GM23338 (cell line): ENCODE measurements around the gene TAL2. TPM values are rescaled to one million over a fixed set of nuclear protein-coding genes. Genes with fewer than 3 reads are reported as not detected.

ENCODE experiments used
- ATAC-seq: fragments of 200-7000 bp; cut with Tn5 transposase; 3 replicates; pipeline ENCODE4 v1.9.1; 2020
- DNase-seq: peaks from one replicate; pipeline ENCODE4 v3.0.0-alpha.2; 2015; ENCODE audit warnings: low spot score
- H2AFZ ChIP-seq: fragments of 200-600 bp; sonication (generic); 2 replicates; pipeline ENCODE4 v1.8.0; 2016; ENCODE audit warnings: antibody characterized with exemption, mild to moderate bottlenecking, moderate library complexity
- H3F3A ChIP-seq: fragments of 200-600 bp; sonication (generic); replicated peaks from 2 replicates; pipeline ENCODE4 v1.8.0; 2017; ENCODE audit warnings: antibody characterized with exemption, mixed run types, low read depth
- H3K27ac ChIP-seq: fragments of 200-600 bp; sonication (generic); 2 replicates; pipeline ENCODE4 v1.6.1; 2016; ENCODE audit warnings: low read depth
- H3K27me3 ChIP-seq: fragments of 200-600 bp; sonication (generic); 2 replicates; pipeline ENCODE4 v1.8.0; 2016; ENCODE audit warnings: mild to moderate bottlenecking, mixed run types, moderate library complexity; ENCODE audit not compliant: insufficient read depth
- H3K36me3 ChIP-seq: fragments of 200-600 bp; sonication (generic); 2 replicates; pipeline ENCODE4 v1.8.0; 2016; ENCODE audit warnings: mild to moderate bottlenecking; ENCODE audit not compliant: insufficient read depth
- H3K4me1 ChIP-seq: fragments of 200-600 bp; sonication (generic); 2 replicates; pipeline ENCODE4 v1.8.0; 2016; ENCODE audit warnings: mild to moderate bottlenecking, moderate library complexity; ENCODE audit not compliant: insufficient read depth
- H3K4me2 ChIP-seq: fragments of 200-600 bp; sonication (generic); 2 replicates; pipeline ENCODE4 v1.7.1; 2017; ENCODE audit warnings: mixed run types
- H3K4me3 ChIP-seq: fragments of 200-600 bp; sonication (generic); 2 replicates; pipeline ENCODE4 v1.6.1; 2016; ENCODE audit warnings: mixed run types
- H3K79me2 ChIP-seq: fragments of 200-600 bp; sonication (generic); replicated peaks from 2 replicates; pipeline ENCODE4 v1.8.0; 2017; ENCODE audit warnings: mild to moderate bottlenecking; ENCODE audit not compliant: insufficient read depth
- H3K9me2 ChIP-seq: fragments of 200-600 bp; sonication (generic); 2 replicates; pipeline ENCODE4 v1.8.0; 2017; ENCODE audit not compliant: insufficient read depth
- H4K20me1 ChIP-seq: fragments of 200-600 bp; sonication (generic); replicated peaks from 2 replicates; pipeline ENCODE4 v1.8.0; 2017; ENCODE audit warnings: mild to moderate bottlenecking; ENCODE audit not compliant: insufficient read depth
- H3K27ac Mint-ChIP-seq: 2 replicates; pipeline ENCODE4 v1.8.0; 2020; ENCODE audit warnings: inconsistent platforms, mild to moderate bottlenecking, moderate library complexity, mixed read lengths
- H3K27me3 Mint-ChIP-seq: 3 replicates; pipeline ENCODE4 v1.8.0; 2022; ENCODE audit warnings: low read depth, mild to moderate bottlenecking, moderate library complexity, mixed read lengths, inconsistent platforms; ENCODE audit not compliant: insufficient read depth, poor library complexity
- H3K36me3 Mint-ChIP-seq: 3 replicates; pipeline ENCODE4 v1.8.0; 2021; ENCODE audit warnings: low read depth, mild to moderate bottlenecking, inconsistent platforms, moderate library complexity, mixed read lengths
- H3K4me1 Mint-ChIP-seq: 3 replicates; pipeline ENCODE4 v1.8.0; 2020; ENCODE audit warnings: mild to moderate bottlenecking, inconsistent platforms, mixed read lengths
- H3K4me3 Mint-ChIP-seq: 3 replicates; pipeline ENCODE4 v1.8.0; 2021; ENCODE audit warnings: moderate library complexity, mild to moderate bottlenecking, inconsistent platforms, mixed read lengths
- H3K9me3 Mint-ChIP-seq: 3 replicates; pipeline ENCODE4 v1.8.0; 2020; ENCODE audit warnings: moderate library complexity, mild to moderate bottlenecking, inconsistent platforms, mixed read lengths
- EZH2 ChIP-seq: fragments of 200-600 bp; sonication (generic); IDR thresholded peaks from one replicate; pipeline ENCODE4 v1.8.0; 2017; ENCODE audit warnings: antibody characterized with exemption, mild to moderate bottlenecking, low read depth; ENCODE audit not compliant: unreplicated experiment
- EZH2phosphoT487 ChIP-seq: fragments of 200-600 bp; sonication (generic); IDR thresholded peaks from one replicate; pipeline ENCODE4 v1.8.1; 2018; ENCODE audit warnings: antibody characterized with exemption; ENCODE audit not compliant: unreplicated experiment
- NANOG ChIP-seq: IDR thresholded peaks from 2 replicates; pipeline ENCODE4 v1.6.1; 2016; ENCODE audit warnings: antibody characterized with exemption, borderline replicate concordance
- ZNF114 ChIP-seq: fragments of 250-450 bp; sonication (Bioruptor Pico); IDR thresholded peaks from 2 replicates; pipeline ENCODE4 v1.5.0; 2020; ENCODE audit warnings: mild to moderate bottlenecking, moderate library complexity
- polyA plus RNA-seq: library from polyadenylated mRNA; unstranded; fragments of >200 nt; fragmentation: Nextera tagmentation; extraction: Ambion mirVana; gene quantifications from 2 replicates; pipeline ENCODE4 v1.2.1, GENCODE V29; 2016
- total RNA-seq: library from RNA; depleted of rRNA; stranded (reverse); fragments of >200 nt; shearing (Covaris generic); gene quantifications from 2 replicates; pipeline ENCODE4 v1.2.3, GENCODE V29; 2014
- TF ChIP-seq, protein P1 (sequence below): IDR thresholded peaks from 2 replicates; pipeline ENCODE4 v1.6.1; 2016; ENCODE audit warnings: antibody characterized with exemption
- TF ChIP-seq, protein P2 (sequence below), 2 experiments: fragments of 200-600 bp in 1 of 2; sonication (generic) in 1 of 2; conservative IDR thresholded peaks; 2 replicates each; pipeline versions ENCODE4 v1.5.1 to v1.6.1; 2016 to 2017; ENCODE audit warnings: antibody characterized with exemption in 2 of 2, low read depth in 2 of 2, mild to moderate bottlenecking in 2 of 2, moderate library complexity in 1 of 2
- TF ChIP-seq, protein P3 (sequence below): fragments of 250-450 bp; sonication (Bioruptor Pico); IDR thresholded peaks from 2 replicates; pipeline ENCODE4 v1.5.0; 2020; ENCODE audit warnings: mild to moderate bottlenecking, moderate library complexity

The TAL2 gene
- total and polyA plus RNA-seq, 2 experiments from 2014 or later: 0.79 TPM; not detected in 1

DNA sequence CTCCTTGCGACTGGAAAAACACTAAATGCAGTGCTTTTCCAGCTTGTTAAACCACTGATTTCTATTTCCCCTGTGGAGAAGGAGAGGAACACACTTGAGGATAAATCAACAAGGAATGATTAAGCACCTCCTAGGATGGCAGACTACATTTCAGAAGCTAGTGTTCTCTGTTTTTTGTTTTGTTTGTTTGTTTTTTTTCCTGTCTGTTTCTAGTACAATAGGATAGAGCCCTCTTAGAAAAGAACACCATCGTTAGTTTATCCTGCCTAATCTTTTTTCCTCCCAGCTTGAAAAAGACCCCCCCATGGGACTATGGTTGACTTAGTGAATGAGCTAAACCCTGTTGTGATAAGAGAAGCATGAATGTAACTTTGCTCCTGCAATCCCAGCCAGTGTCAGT is 3.9 kb upstream of the TAL2 start:
- H3K27me3 Mint-ChIP-seq: peaks cover 25% of the 10 kb centered on the region
- no peak for ATAC-seq
- DNase-seq: no peak
- H3K9me3 Mint-ChIP-seq: no peaks in the 10 kb centered on the region
- no peak overlapping the region for H3K27ac ChIP-seq
- no peaks in the 10 kb centered on the region for H3K79me2 ChIP-seq
- H3F3A ChIP-seq: 0 out of 2 replicates have a peak, but pooled peaks cover 3% of the 10 kb centered on the region
- H3K4me3 Mint-ChIP-seq: no peak overlapping the region
- no peak overlapping the region for H3K4me2 ChIP-seq
- peaks cover 12% of the 10 kb centered on the region for H3K4me1 Mint-ChIP-seq
- TF ChIP-seq, protein P1, sequence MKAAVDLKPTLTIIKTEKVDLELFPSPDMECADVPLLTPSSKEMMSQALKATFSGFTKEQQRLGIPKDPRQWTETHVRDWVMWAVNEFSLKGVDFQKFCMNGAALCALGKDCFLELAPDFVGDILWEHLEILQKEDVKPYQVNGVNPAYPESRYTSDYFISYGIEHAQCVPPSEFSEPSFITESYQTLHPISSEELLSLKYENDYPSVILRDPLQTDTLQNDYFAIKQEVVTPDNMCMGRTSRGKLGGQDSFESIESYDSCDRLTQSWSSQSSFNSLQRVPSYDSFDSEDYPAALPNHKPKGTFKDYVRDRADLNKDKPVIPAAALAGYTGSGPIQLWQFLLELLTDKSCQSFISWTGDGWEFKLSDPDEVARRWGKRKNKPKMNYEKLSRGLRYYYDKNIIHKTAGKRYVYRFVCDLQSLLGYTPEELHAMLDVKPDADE: no peak
- TF ChIP-seq ZNF114 (no peak), EZH2 (no peak)
- no peaks in the 10 kb centered on the region for H3K36me3 Mint-ChIP-seq
- peaks cover 5% of the 10 kb centered on the region for H3K4me1 ChIP-seq
- no peaks in the 10 kb centered on the region for H3K9me2 ChIP-seq
- H3K27ac Mint-ChIP-seq: no peak overlapping the region
- no peaks in the 10 kb centered on the region for H3K36me3 ChIP-seq
- no peak overlapping the region for H2AFZ ChIP-seq
- no peak overlapping the region for H3K4me3 ChIP-seq
- H4K20me1 ChIP-seq: no peaks in the 10 kb centered on the region
- peaks cover 33% of the 10 kb centered on the region for H3K27me3 ChIP-seq

DNA sequence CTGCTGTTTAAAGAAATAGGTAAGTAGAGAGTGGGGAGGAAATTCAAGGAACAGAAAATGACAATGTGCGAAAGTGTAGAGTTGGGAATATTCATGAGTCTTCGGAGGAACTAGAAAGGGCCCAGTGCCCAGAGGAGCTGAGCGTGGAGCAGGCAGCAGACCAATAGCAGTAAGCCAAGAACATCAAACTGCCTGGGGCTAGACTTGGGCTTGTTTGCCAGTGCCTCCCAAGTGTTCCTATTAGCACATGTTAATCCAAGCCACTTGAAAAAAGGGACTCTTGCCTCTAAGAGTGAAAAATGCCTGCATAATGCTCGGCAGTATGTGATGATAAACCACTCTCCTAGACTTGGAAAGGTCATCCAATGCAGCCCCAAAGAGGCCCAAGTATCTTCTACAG is 1.2 kb upstream of the TAL2 start:
- Histone ChIP-seq H4K20me1 (no peaks in the 10 kb centered on the region), H3K4me3 (no peak overlapping the region), H3F3A (no peaks in the 10 kb centered on the region), H3K4me1 (no peaks in the 10 kb centered on the region; the same call in 1 of the 2 replicates), H3K4me2 (no peak overlapping the region), H3K36me3 (no peaks in the 10 kb centered on the region), H3K9me2 (no peaks in the 10 kb centered on the region), H2AFZ (0 out of 2 replicates have a peak overlapping the region, but pooled peaks have one; percentile 18), H3K79me2 (no peaks in the 10 kb centered on the region), H3K27ac (no peak overlapping the region), H3K27me3 (peaks cover 21% of the 10 kb centered on the region)
- no peaks in the 10 kb centered on the region for H3K36me3 Mint-ChIP-seq
- ATAC-seq (no peak), DNase-seq (no peak)
- TF ChIP-seq NANOG (no peak), EZH2phosphoT487 (no peak)
- TF ChIP-seq, protein P2, sequence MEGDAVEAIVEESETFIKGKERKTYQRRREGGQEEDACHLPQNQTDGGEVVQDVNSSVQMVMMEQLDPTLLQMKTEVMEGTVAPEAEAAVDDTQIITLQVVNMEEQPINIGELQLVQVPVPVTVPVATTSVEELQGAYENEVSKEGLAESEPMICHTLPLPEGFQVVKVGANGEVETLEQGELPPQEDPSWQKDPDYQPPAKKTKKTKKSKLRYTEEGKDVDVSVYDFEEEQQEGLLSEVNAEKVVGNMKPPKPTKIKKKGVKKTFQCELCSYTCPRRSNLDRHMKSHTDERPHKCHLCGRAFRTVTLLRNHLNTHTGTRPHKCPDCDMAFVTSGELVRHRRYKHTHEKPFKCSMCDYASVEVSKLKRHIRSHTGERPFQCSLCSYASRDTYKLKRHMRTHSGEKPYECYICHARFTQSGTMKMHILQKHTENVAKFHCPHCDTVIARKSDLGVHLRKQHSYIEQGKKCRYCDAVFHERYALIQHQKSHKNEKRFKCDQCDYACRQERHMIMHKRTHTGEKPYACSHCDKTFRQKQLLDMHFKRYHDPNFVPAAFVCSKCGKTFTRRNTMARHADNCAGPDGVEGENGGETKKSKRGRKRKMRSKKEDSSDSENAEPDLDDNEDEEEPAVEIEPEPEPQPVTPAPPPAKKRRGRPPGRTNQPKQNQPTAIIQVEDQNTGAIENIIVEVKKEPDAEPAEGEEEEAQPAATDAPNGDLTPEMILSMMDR (conservative IDR thresholded peaks at IDR 0.05; ENCODE audit: low read depth in 2 of 2): no peak
- TF ChIP-seq, protein P3, sequence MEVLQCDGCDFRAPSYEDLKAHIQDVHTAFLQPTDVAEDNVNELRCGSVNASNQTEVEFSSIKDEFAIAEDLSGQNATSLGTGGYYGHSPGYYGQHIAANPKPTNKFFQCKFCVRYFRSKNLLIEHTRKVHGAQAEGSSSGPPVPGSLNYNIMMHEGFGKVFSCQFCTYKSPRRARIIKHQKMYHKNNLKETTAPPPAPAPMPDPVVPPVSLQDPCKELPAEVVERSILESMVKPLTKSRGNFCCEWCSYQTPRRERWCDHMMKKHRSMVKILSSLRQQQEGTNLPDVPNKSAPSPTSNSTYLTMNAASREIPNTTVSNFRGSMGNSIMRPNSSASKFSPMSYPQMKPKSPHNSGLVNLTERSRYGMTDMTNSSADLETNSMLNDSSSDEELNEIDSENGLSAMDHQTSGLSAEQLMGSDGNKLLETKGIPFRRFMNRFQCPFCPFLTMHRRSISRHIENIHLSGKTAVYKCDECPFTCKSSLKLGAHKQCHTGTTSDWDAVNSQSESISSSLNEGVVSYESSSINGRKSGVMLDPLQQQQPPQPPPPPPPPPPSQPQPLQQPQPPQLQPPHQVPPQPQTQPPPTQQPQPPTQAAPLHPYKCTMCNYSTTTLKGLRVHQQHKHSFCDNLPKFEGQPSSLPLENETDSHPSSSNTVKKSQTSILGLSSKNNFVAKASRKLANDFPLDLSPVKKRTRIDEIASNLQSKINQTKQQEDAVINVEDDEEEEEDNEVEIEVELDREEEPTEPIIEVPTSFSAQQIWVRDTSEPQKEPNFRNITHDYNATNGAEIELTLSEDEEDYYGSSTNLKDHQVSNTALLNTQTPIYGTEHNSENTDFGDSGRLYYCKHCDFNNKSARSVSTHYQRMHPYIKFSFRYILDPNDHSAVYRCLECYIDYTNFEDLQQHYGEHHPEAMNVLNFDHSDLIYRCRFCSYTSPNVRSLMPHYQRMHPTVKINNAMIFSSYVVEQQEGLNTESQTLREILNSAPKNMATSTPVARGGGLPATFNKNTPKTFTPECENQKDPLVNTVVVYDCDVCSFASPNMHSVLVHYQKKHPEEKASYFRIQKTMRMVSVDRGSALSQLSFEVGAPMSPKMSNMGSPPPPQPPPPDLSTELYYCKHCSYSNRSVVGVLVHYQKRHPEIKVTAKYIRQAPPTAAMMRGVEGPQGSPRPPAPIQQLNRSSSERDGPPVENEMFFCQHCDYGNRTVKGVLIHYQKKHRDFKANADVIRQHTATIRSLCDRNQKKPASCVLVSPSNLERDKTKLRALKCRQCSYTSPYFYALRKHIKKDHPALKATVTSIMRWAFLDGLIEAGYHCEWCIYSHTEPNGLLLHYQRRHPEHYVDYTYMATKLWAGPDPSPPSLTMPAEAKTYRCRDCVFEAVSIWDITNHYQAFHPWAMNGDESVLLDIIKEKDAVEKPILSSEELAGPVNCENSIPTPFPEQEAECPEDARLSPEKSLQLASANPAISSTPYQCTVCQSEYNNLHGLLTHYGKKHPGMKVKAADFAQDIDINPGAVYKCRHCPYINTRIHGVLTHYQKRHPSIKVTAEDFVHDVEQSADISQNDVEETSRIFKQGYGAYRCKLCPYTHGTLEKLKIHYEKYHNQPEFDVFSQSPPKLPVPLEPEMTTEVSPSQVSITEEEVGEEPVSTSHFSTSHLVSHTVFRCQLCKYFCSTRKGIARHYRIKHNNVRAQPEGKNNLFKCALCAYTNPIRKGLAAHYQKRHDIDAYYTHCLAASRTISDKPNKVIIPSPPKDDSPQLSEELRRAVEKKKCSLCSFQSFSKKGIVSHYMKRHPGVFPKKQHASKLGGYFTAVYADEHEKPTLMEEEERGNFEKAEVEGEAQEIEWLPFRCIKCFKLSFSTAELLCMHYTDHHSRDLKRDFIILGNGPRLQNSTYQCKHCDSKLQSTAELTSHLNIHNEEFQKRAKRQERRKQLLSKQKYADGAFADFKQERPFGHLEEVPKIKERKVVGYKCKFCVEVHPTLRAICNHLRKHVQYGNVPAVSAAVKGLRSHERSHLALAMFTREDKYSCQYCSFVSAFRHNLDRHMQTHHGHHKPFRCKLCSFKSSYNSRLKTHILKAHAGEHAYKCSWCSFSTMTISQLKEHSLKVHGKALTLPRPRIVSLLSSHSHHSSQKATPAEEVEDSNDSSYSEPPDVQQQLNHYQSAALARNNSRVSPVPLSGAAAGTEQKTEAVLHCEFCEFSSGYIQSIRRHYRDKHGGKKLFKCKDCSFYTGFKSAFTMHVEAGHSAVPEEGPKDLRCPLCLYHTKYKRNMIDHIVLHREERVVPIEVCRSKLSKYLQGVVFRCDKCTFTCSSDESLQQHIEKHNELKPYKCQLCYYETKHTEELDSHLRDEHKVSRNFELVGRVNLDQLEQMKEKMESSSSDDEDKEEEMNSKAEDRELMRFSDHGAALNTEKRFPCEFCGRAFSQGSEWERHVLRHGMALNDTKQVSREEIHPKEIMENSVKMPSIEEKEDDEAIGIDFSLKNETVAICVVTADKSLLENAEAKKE (CRISPR knock-in tag): no peak
- TF ChIP-seq, protein P1: no peak
- no peak overlapping the region for H3K4me3 Mint-ChIP-seq
- no peaks in the 10 kb centered on the region for H3K9me3 Mint-ChIP-seq
- H3K27me3 Mint-ChIP-seq: peaks cover 19% of the 10 kb centered on the region
- H3K27ac Mint-ChIP-seq: no peak overlapping the region
- peaks cover 10% of the 10 kb centered on the region; the same call in 2 of the 3 replicates for H3K4me1 Mint-ChIP-seq
